ENCODE measurements around the gene SAMD15. TPM values are rescaled to one million over a fixed set of nuclear protein-coding genes. Genes with fewer than 3 reads are reported as not detected.
A peak's percentile ranks its signal among the peaks of the same experiment; 100 is the strongest.
"Not testable (repeated sequence)": the region's sequence is repeated elsewhere in the genome, so short reads cannot be mapped to it uniquely, and the experiment has no call there.

Gene SAMD15
- total RNA-seq = not detected

- no peaks in the 10 kb centered on the region for H3K36me3 ChIP-seq (ENCODE audit: control insufficient read depth in 3 of 3, insufficient read depth in 3 of 3, low read length in 3 of 3)
- H3K4me1 ChIP-seq (ENCODE audit: control insufficient read depth in 3 of 3, insufficient read depth in 3 of 3, low read length in 3 of 3) = peaks cover 5 to 15% (median 8%) of the 10 kb centered on the region in 3 donors
- peak within 1 kb of the TSS; percentile 31 for H3K27ac ChIP-seq (ENCODE audit: low read depth, low read length)
- H3K27me3 ChIP-seq (ENCODE audit: control insufficient read depth in 3 of 3, insufficient read depth in 3 of 3, low read length in 3 of 3) = no peaks in the 10 kb centered on the region
- H3K9ac ChIP-seq (ENCODE audit: low read depth in 1 of 3, low read length in 3 of 3) = peak within 1 kb of the TSS; percentile 75 to 88 (median 83)
- peak within 1 kb of the TSS; percentile 91 to 96 (median 94) for H3K4me3 ChIP-seq (ENCODE audit: low read length in 3 of 3)
- no peaks in the 10 kb centered on the region for H3K9me3 ChIP-seq (ENCODE audit: control insufficient read depth in 3 of 3, low read length in 3 of 3)
These were observed at the start of gene SAMD15, which contains the start of gene TMED8 for GRCh38 chr14:77376771-77377501. Gene SAMD15, plus strand, starts transcription at chr14:77377379. Its CDS starts 40 bp downstream, at chr14:77377419. Gene TMED8, minus strand, starts transcription at chr14:77377094. Its CDS starts 41 bp downstream, at chr14:77377053.

DNA sequence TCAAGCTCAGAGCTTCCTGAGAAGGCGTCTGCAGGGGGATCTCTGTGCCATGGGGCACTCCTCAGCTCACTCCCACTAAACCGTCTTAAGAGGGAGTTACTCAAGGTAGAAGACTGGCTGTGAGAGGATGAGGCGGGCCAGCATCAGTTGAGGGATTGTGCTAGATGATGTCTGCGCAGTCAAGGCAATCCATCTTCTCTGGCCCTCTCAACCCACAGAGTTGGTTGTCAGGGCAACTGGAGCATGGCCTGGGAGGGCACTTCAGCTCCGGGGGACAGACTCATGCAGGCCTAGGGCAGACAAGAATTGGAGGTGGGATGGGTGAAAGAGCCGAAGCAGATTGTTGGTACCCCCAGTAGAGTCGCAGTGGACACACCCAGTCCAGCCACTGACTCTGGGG, 47.3 kb upstream of the SAMD15 start:
- no peak overlapping the region for H3K27ac ChIP-seq (ENCODE audit: low read depth, low read length)
- no peak overlapping the region for H3K9ac ChIP-seq (ENCODE audit: low read depth in 1 of 3, low read length in 3 of 3)
- H3K4me3 ChIP-seq (ENCODE audit: low read length in 3 of 3) = no peak overlapping the region
- H3K4me1 ChIP-seq (ENCODE audit: control insufficient read depth in 3 of 3, insufficient read depth in 3 of 3, low read length in 3 of 3) = no peaks in the 10 kb centered on the region
- H3K27me3 ChIP-seq (ENCODE audit: control insufficient read depth in 3 of 3, insufficient read depth in 3 of 3, low read length in 3 of 3) = no peaks in the 10 kb centered on the region
- H3K36me3 ChIP-seq (ENCODE audit: control insufficient read depth in 3 of 3, insufficient read depth in 3 of 3, low read length in 3 of 3) = peaks cover 0 to 8% (median 2%) of the 10 kb centered on the region in 3 donors
- H3K9me3 ChIP-seq (ENCODE audit: control insufficient read depth in 3 of 3, low read length in 3 of 3) = no peaks in the 10 kb centered on the region

DNA sequence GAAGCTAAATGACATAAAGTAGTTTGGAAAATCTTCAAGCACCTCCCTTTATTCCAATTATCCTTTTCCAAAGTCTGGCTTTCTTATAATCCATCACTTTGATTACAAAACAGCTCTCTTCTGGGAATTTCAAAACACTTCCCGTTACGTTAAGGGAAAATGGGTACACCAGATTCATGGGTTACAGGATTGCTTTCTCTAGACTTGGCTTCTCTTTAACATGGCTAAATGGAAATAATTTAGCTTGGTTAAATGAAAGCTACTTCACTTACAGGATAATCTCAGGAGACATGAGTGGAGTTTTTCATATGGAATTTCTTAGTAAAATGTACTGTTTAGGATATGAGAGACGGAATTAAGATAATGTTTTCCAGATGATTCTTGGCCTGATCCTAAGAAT, 41.6 kb upstream of the SAMD15 start:
- Histone ChIP-seq H3K9me3 (ENCODE audit: control insufficient read depth in 3 of 3, low read length in 3 of 3) (no peaks in the 10 kb centered on the region), H3K27me3 (ENCODE audit: control insufficient read depth in 3 of 3, insufficient read depth in 3 of 3, low read length in 3 of 3) (no peaks in the 10 kb centered on the region), H3K27ac (ENCODE audit: low read depth, low read length) (no peak overlapping the region), H3K4me3 (ENCODE audit: low read length in 3 of 3) (no peak overlapping the region), H3K4me1 (ENCODE audit: control insufficient read depth in 3 of 3, insufficient read depth in 3 of 3, low read length in 3 of 3) (no peaks in the 10 kb centered on the region), H3K36me3 (ENCODE audit: control insufficient read depth in 3 of 3, insufficient read depth in 3 of 3, low read length in 3 of 3) (peaks cover 0 to 5% (median 4%) of the 10 kb centered on the region in 3 donors), H3K9ac (ENCODE audit: low read depth in 1 of 3, low read length in 3 of 3) (no peak overlapping the region)

DNA sequence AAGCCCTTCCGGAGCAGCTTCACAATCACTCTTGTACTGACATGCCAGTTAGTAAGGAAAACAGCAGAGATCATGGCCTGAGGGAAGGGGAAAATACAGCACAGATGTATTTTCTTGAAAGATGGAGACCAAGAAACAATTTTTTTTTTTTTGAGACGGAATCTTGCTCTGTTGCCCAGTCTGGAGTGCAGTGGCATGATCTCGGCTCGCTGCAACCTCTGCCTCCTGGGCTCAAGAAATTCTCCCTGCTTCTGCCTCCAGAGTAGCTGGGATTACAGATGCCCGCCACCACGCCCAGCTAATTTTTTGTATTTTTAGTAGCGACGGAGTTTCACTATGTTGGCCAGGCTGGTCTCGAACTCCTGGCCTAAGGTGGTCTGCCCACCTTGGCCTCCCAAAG, 39.9 kb upstream of the SAMD15 start:
- H3K9ac ChIP-seq (ENCODE audit: low read depth in 1 of 3, low read length in 3 of 3); H3K9me3 ChIP-seq (ENCODE audit: control insufficient read depth in 3 of 3, low read length in 3 of 3); H3K4me3 ChIP-seq (ENCODE audit: low read length in 3 of 3); H3K27ac ChIP-seq (ENCODE audit: low read depth, low read length); H3K4me1 ChIP-seq (ENCODE audit: control insufficient read depth in 3 of 3, insufficient read depth in 3 of 3, low read length in 3 of 3); H3K27me3 ChIP-seq (ENCODE audit: control insufficient read depth in 3 of 3, insufficient read depth in 3 of 3, low read length in 3 of 3): not testable (repeated sequence)
- peaks cover 0 to 15% (median 11%) of the 10 kb centered on the region in 3 donors for H3K36me3 ChIP-seq (ENCODE audit: control insufficient read depth in 3 of 3, insufficient read depth in 3 of 3, low read length in 3 of 3)

DNA sequence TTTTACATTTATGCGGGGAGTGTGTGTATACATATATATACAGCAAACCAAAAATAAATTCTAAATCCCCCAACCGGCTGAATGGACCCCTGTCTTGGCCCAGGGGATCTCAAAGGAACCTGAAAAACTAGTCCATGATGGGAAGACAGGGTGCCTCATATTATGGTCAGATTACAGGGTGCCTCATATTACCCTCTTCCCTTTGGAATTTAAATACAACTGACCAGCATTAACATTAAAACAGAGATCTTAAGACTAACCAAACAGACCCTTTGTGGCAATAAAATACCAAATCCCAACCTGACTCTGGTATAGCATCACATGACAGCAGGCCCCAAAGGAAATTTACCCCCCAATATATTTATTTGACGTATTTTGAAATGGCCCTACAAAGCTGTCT, 39.3 kb upstream of the SAMD15 start:
- H3K27ac ChIP-seq (ENCODE audit: low read depth, low read length) = no peak overlapping the region
- H3K36me3 ChIP-seq (ENCODE audit: control insufficient read depth in 3 of 3, insufficient read depth in 3 of 3, low read length in 3 of 3) = peaks cover 0 to 15% (median 14%) of the 10 kb centered on the region in 3 donors
- no peak overlapping the region for H3K9ac ChIP-seq (ENCODE audit: low read depth in 1 of 3, low read length in 3 of 3)
- no peaks in the 10 kb centered on the region for H3K9me3 ChIP-seq (ENCODE audit: control insufficient read depth in 3 of 3, low read length in 3 of 3)
- H3K27me3 ChIP-seq (ENCODE audit: control insufficient read depth in 3 of 3, insufficient read depth in 3 of 3, low read length in 3 of 3) = no peaks in the 10 kb centered on the region
- H3K4me3 ChIP-seq (ENCODE audit: low read length in 3 of 3) = no peak overlapping the region
- peaks cover 0 to 2% (median 0%) of the 10 kb centered on the region in 3 donors for H3K4me1 ChIP-seq (ENCODE audit: control insufficient read depth in 3 of 3, insufficient read depth in 3 of 3, low read length in 3 of 3)

DNA sequence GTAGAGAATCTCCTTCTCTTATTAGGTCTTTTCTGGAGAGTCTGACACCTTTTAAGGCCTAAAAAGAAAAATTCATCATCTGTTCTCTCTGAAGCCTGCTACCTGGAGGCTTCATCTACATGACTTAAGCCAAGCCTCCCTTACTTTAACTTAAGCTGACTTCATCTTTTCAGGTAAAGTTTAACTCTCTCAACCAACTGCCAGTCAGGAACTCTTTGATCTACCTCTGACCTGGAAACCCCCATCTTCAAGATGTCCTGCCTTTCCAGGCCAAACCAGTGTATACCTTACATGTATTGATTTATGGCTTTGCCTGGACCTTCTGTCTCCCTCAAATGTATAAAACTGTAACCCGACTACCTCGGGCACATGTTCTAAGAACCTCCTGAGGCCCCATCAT, 38.9 kb upstream of the SAMD15 start:
- no peak overlapping the region for H3K27ac ChIP-seq (ENCODE audit: low read depth, low read length)
- peaks cover 0 to 18% (median 15%) of the 10 kb centered on the region in 3 donors for H3K36me3 ChIP-seq (ENCODE audit: control insufficient read depth in 3 of 3, insufficient read depth in 3 of 3, low read length in 3 of 3)
- no peaks in the 10 kb centered on the region for H3K27me3 ChIP-seq (ENCODE audit: control insufficient read depth in 3 of 3, insufficient read depth in 3 of 3, low read length in 3 of 3)
- H3K4me1 ChIP-seq (ENCODE audit: control insufficient read depth in 3 of 3, insufficient read depth in 3 of 3, low read length in 3 of 3) = peaks cover 0 to 6% (median 3%) of the 10 kb centered on the region in 3 donors
- H3K9me3 ChIP-seq (ENCODE audit: control insufficient read depth in 3 of 3, low read length in 3 of 3) = no peaks in the 10 kb centered on the region
- no peak overlapping the region for H3K4me3 ChIP-seq (ENCODE audit: low read length in 3 of 3)
- no peak overlapping the region for H3K9ac ChIP-seq (ENCODE audit: low read depth in 1 of 3, low read length in 3 of 3)

GRCh38 chr14:77339407-77339806, 37.8 kb upstream of the SAMD15 start:
- peaks cover 0 to 19% (median 15%) of the 10 kb centered on the region in 3 donors for H3K36me3 ChIP-seq (ENCODE audit: control insufficient read depth in 3 of 3, insufficient read depth in 3 of 3, low read length in 3 of 3)
- H3K4me1 ChIP-seq (ENCODE audit: control insufficient read depth in 3 of 3, insufficient read depth in 3 of 3, low read length in 3 of 3) = peaks cover 3 to 11% (median 3%) of the 10 kb centered on the region in 3 donors
- H3K27me3 ChIP-seq (ENCODE audit: control insufficient read depth in 3 of 3, insufficient read depth in 3 of 3, low read length in 3 of 3) = no peaks in the 10 kb centered on the region
- no peaks in the 10 kb centered on the region for H3K9me3 ChIP-seq (ENCODE audit: control insufficient read depth in 3 of 3, low read length in 3 of 3)
- H3K9ac ChIP-seq (ENCODE audit: low read depth in 1 of 3, low read length in 3 of 3) = no peak overlapping the region
- no peak overlapping the region for H3K27ac ChIP-seq (ENCODE audit: low read depth, low read length)
- no peak overlapping the region for H3K4me3 ChIP-seq (ENCODE audit: low read length in 3 of 3)

DNA sequence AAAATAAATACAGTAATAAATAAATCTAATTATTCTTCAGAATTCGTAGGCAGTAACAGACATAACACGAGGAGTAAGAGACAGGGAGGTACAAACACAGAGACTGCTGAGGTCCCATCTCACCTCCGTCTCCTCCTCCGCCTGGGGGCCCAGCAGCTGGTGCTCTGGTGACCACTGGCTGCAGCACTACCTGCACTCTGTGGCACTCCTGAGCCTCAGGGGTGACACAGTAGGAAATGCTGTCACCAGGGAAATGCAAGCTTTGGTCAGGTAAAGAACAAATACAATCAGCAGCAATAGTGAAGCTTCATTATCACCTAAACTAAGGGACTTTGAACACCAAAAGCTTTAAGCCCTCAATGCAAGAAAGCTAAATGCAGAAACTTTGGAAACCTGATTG, 36.8 kb upstream of the SAMD15 start:
- Histone ChIP-seq H3K27me3 (ENCODE audit: control insufficient read depth in 3 of 3, insufficient read depth in 3 of 3, low read length in 3 of 3) (no peaks in the 10 kb centered on the region), H3K9ac (ENCODE audit: low read depth in 1 of 3, low read length in 3 of 3) (no peak overlapping the region), H3K4me3 (ENCODE audit: low read length in 3 of 3) (no peak overlapping the region), H3K9me3 (ENCODE audit: control insufficient read depth in 3 of 3, low read length in 3 of 3) (no peaks in the 10 kb centered on the region), H3K36me3 (ENCODE audit: control insufficient read depth in 3 of 3, insufficient read depth in 3 of 3, low read length in 3 of 3) (peaks cover 0 to 19% (median 15%) of the 10 kb centered on the region in 3 donors), H3K4me1 (ENCODE audit: control insufficient read depth in 3 of 3, insufficient read depth in 3 of 3, low read length in 3 of 3) (peaks cover 3 to 11% (median 3%) of the 10 kb centered on the region in 3 donors), H3K27ac (ENCODE audit: low read depth, low read length) (no peak overlapping the region)

- Histone ChIP-seq H3K4me1 (ENCODE audit: control insufficient read depth in 3 of 3, insufficient read depth in 3 of 3, low read length in 3 of 3) (peaks cover 3 to 11% (median 3%) of the 10 kb centered on the region in 3 donors), H3K27me3 (ENCODE audit: control insufficient read depth in 3 of 3, insufficient read depth in 3 of 3, low read length in 3 of 3) (no peaks in the 10 kb centered on the region), H3K27ac (ENCODE audit: low read depth, low read length) (no peak overlapping the region), H3K9ac (ENCODE audit: low read depth in 1 of 3, low read length in 3 of 3) (no peak overlapping the region), H3K36me3 (ENCODE audit: control insufficient read depth in 3 of 3, insufficient read depth in 3 of 3, low read length in 3 of 3) (peaks cover 0 to 19% (median 15%) of the 10 kb centered on the region in 3 donors), H3K4me3 (ENCODE audit: low read length in 3 of 3) (no peak overlapping the region), H3K9me3 (ENCODE audit: control insufficient read depth in 3 of 3, low read length in 3 of 3) (no peaks in the 10 kb centered on the region)
These were observed 34.3 kb upstream of the SAMD15 start for GRCh38 chr14:77342726-77343397.

GRCh38 chr14:77343662-77344061, 33.5 kb upstream of the SAMD15 start:
- H3K36me3 ChIP-seq (ENCODE audit: control insufficient read depth in 3 of 3, insufficient read depth in 3 of 3, low read length in 3 of 3) = peaks cover 0 to 19% (median 15%) of the 10 kb centered on the region in 3 donors

More at GRCh38 chr14:77343662-77344061, 33.5 kb upstream of the SAMD15 start:
- peaks cover 3 to 11% (median 3%) of the 10 kb centered on the region in 3 donors for H3K4me1 ChIP-seq (ENCODE audit: control insufficient read depth in 3 of 3, insufficient read depth in 3 of 3, low read length in 3 of 3)
- no peak overlapping the region for H3K9ac ChIP-seq (ENCODE audit: low read depth in 1 of 3, low read length in 3 of 3)
- H3K9me3 ChIP-seq (ENCODE audit: control insufficient read depth in 3 of 3, low read length in 3 of 3) = no peaks in the 10 kb centered on the region
- H3K27me3 ChIP-seq (ENCODE audit: control insufficient read depth in 3 of 3, insufficient read depth in 3 of 3, low read length in 3 of 3) = no peaks in the 10 kb centered on the region
- no peak overlapping the region for H3K4me3 ChIP-seq (ENCODE audit: low read length in 3 of 3)
- no peak overlapping the region for H3K27ac ChIP-seq (ENCODE audit: low read depth, low read length)
